ENCODE data around the gene RAB11FIP4. TPM values are rescaled to one million over a fixed set of nuclear protein-coding genes. Genes with fewer than 3 reads are reported as not detected.

The RAB11FIP4 gene
- total and polyA plus RNA-seq, 12 donors, result 1.6 to 13.9 (median 8.4) TPM

DNA sequence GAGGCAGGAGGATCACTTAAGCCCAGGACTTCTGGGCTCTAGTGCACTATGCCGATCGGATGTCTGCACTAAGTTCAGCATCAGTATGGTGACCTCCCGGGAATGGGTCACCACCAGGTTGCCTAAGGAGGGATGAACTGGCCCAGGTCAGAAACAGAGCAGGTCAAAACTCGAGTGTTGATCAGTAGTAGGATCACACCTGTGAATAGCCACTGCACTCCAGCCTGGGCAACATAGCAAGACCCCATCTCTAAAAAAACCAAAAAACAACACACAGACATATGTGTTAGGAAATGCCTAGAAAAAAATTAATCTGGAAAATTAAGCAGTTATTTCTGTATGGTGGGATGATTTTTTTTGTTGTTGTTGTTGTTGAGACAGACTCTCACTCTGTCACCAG is 127.0 kb downstream of the RAB11FIP4 start:
- DNase-seq, result no peak
- TF ChIP-seq, protein P1, sequence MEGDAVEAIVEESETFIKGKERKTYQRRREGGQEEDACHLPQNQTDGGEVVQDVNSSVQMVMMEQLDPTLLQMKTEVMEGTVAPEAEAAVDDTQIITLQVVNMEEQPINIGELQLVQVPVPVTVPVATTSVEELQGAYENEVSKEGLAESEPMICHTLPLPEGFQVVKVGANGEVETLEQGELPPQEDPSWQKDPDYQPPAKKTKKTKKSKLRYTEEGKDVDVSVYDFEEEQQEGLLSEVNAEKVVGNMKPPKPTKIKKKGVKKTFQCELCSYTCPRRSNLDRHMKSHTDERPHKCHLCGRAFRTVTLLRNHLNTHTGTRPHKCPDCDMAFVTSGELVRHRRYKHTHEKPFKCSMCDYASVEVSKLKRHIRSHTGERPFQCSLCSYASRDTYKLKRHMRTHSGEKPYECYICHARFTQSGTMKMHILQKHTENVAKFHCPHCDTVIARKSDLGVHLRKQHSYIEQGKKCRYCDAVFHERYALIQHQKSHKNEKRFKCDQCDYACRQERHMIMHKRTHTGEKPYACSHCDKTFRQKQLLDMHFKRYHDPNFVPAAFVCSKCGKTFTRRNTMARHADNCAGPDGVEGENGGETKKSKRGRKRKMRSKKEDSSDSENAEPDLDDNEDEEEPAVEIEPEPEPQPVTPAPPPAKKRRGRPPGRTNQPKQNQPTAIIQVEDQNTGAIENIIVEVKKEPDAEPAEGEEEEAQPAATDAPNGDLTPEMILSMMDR (IDR thresholded peaks at IDR 0.05), result no peak
- H3K4me1 ChIP-seq, result peaks cover 0 to 4% (median 0%) of the 10 kb centered on the region in 9 donors
- intact Hi-C loops (cut with DNase I), result loop anchor here in 1 of 10 donors (5.0 kb wide), 1 partner anchor 76 kb away; no protein-coding TSS in a partner anchor
- peaks cover 0 to 17% (median 0%) of the 10 kb centered on the region in 9 donors for H3K36me3 ChIP-seq
- no peaks in the 10 kb centered on the region for H3K9me3 ChIP-seq
- ATAC-seq, result no peak
- no peak overlapping the region for H3K27ac ChIP-seq
- no peak overlapping the region for H3K4me3 ChIP-seq
- 87 to 88% methylated on average over 4 of the region's 4 CpGs for WGBS, 2 donors
- H3K27me3 ChIP-seq, result no peaks in the 10 kb centered on the region

DNA sequence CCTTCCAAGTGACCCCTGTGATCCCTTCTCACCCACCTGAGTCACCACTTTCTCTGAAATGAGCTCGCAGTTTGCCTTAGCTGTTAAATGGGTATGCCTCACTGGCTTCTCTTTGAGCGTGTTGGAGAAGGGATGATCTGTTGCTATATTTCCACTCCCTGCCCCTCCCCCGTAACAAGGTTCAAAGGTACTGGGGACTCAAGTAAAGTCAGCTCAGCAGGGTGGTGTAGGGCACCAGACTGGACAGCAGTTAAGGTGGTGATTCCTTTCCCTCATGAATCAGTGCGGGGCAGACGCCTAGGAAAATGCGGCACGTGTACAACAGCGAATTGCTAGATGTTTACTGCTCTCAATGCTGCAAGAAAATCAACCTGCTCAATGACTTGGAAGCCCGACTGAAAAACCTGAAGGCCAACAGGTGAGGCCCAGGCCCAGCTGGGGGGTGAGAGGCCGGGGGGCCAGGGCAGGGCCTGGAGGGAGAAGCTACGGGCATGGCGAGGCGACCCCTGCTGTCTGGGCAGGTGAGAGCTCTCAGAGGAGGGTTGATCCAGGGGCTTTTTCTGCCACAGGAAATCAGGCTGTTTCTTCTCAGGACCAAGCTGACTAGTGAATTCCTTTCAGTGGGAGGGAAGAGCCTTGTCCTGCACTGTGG is 130.3 kb downstream of the RAB11FIP4 start:
- intact Hi-C loops (cut with DNase I), result loop anchor here in 1 of 10 donors (2.0 kb wide), 1 partner anchor 87 kb away; no protein-coding TSS in a partner anchor
- DNase-seq (no peak), ATAC-seq (no peak)
- Histone ChIP-seq H3K4me3 (no peak overlapping the region), H3K27ac (no peak overlapping the region), H3K4me1 (peaks cover 0 to 14% (median 4%) of the 10 kb centered on the region in 9 donors), H3K9me3 (peaks cover 0 to 5% (median 0%) of the 10 kb centered on the region in 11 donors), H3K36me3 (peaks cover 0 to 30% (median 0%) of the 10 kb centered on the region in 9 donors), H3K27me3 (no peaks in the 10 kb centered on the region)
- WGBS, 2 donors, result 89 to 93% methylated on average over 13 of the region's 13 CpGs
- TF ChIP-seq, protein P1 (IDR thresholded peaks at IDR 0.05), result no peak

DNA sequence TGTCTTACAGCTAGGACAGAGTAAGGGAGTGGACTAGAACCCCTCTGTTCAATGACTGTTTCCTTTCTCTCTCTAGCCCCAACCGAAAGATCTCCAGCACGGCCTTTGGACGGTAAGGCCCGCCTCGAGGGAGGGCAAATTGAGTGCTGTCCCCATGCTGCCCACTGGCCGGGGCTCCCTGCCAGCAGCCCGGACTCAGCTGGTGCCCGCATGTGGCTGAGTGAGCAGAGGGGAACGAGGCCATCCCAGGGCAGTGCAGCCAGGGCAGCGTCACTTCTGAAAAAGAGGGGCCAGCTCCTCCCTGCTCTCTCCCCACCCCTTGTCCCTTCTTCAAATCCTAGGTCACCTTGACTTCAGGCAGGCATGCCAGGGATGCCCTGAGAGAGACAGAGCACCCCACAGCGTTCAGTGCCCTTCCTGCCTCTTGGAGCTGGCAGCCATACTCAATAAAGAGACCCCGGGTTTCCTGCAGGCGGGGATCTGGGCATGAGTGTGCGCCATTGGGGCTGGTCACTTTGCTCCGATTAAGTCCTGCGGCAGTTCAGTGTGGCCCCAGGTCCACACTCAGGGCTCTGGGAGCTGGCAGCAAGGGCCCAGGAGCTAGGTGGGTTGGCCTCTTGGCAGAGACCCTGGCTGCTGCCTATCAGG is 130.9 kb downstream of the RAB11FIP4 start:
- peaks cover 0 to 36% (median 0%) of the 10 kb centered on the region in 9 donors for H3K36me3 ChIP-seq
- H3K27ac ChIP-seq, result no peak overlapping the region
- TF ChIP-seq, protein P1 (IDR thresholded peaks at IDR 0.05), result no peak
- peaks cover 0 to 14% (median 4%) of the 10 kb centered on the region in 9 donors for H3K4me1 ChIP-seq
- DNase-seq (no peak), ATAC-seq (peak in 6 of 8 donors; percentile 6 to 60 (median 28))
- intact Hi-C loops (cut with DNase I), result loop anchor here in 1 of 10 donors (2.0 kb wide), 1 partner anchor 88 kb away; no protein-coding TSS in a partner anchor
- H3K9me3 ChIP-seq, result peaks cover 0 to 5% (median 0%) of the 10 kb centered on the region in 11 donors
- H3K4me3 ChIP-seq, result no peak overlapping the region
- WGBS, 2 donors, result 77 to 84% methylated on average over 16 of the region's 16 CpGs
- no peaks in the 10 kb centered on the region for H3K27me3 ChIP-seq

DNA sequence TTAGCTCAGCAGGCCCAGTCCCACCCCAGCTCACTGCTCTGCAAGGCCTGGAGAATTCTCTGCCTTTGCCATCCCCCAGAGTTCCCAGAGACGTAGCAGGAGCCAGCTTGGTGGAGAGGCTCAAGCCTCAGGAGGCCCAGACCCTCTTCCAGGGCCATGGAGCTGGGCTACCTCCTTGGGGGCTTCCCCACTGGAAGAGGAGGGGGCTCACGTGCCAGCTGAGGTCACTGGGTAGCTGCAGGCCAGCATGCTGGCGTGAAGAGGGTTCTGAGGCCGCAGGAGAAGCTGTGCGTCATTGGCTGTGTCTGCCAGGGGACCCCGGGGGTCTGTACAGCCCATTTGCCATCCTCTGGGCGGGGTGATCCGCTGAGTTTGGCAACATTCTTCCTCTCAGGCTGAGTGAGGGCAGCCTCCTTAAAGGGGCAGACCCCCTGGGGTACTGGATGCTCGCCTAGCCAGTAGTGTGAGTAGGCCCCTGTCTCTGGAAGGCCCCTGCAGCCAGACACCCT is 131.6 kb downstream of the RAB11FIP4 start:
- DNase-seq (no peak), ATAC-seq (no peak)
- Histone ChIP-seq H3K27me3 (no peaks in the 10 kb centered on the region), H3K27ac (no peak overlapping the region), H3K4me1 (peaks cover 0 to 14% (median 4%) of the 10 kb centered on the region in 9 donors), H3K36me3 (peaks cover 0 to 36% (median 0%) of the 10 kb centered on the region in 9 donors), H3K9me3 (peaks cover 0 to 5% (median 0%) of the 10 kb centered on the region in 11 donors), H3K4me3 (no peak overlapping the region)
- WGBS, 2 donors, result 91 to 95% methylated on average over 9 of the region's 9 CpGs
- intact Hi-C loops (cut with DNase I), result loop anchor here in 1 of 10 donors (2.0 kb wide), 1 partner anchor 88 kb away; no protein-coding TSS in a partner anchor
- TF ChIP-seq, protein P1 (IDR thresholded peaks at IDR 0.05), result no peak

Measured in heart right ventricle (tissue), 16 donors.